Measurements from ENCODE around the gene HIVEP3.

The HIVEP3 gene

DNA sequence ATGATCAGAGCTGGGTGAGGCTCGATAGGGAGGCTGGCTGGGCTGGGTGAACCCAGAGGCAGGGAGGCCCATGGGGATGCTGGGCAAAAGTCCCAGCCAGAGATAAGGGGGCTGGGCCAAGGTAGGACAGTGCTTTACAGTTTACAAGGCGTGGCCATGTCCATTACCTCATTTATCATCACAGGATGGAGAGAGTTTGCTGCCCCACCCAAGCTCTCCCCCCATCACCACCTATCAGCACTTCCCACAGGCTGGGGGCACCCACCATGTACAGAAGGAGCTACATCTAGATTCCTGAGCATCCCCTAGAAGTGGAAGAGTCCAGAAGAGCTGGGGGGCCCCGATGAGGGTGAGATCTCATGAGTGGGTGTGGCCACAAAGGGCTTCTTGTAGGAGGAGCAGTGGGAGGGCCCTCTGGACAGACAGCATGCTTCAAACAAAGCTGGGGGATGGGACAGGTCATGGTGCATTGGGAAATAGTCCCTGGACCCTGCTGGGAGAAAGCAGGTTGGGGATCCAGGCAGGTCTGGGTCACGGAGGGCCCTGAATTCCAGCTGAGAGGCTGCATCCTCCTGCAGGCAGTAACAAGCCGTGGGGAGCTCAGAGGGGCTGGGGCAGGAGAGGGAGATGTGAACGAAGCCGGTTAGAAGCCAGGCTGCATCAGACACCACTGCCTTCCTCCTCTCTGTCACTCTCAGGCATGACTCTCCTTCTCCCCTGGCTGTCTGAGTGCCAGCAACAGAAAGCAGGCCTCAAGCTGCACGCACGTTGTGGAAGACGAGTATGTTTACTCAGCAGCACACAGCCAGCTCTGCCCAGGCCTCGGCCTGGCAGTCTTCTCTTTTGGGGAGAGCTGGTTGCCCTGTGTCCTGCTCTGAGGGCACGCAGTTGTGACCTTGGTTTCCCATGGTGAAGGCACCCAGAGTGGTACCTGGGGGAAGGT is 202.3 kb downstream of the HIVEP3 start:
- in situ Hi-C loops (cut with MboI; ENCODE audit: low sequenced_read_pairs): no loop called here

DNA sequence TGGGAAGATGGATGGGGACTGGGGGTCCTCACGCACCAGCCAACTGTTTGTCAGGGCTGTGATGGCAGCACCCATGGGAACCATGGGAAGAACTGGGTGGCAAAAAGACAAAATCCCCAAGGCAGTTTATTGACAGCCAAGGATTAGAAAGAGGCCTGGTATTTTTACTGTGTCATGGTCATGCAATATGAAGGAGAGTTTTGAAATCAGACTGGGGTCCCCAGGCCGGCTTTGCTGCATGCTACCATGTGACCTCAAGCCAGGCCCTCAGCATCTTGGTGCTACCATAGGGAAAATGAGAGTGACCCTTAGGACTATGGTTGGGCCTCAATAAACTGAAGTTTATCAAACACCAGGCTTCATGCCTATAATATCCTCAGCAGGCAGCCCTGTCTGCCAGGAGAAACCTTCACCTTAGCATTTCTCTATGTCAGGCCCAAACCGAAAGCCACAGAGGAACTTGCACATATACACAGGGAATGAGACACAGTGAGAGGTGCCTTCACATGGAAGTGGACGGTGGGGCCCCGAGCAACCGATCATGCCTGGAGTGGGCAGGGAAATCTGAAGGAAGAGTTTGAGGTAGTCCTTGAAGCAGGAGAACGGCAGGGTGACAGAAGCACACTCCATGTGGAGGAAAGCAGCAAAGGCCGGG is 203.2 kb downstream of the HIVEP3 start:
- in situ Hi-C loops (cut with MboI; ENCODE audit: low sequenced_read_pairs): no loop called here

GRCh38 chr1:41714638-41715389 is 203.9 kb downstream of the HIVEP3 start:
- in situ Hi-C loops (cut with MboI; ENCODE audit: low sequenced_read_pairs): no loop called here

DNA sequence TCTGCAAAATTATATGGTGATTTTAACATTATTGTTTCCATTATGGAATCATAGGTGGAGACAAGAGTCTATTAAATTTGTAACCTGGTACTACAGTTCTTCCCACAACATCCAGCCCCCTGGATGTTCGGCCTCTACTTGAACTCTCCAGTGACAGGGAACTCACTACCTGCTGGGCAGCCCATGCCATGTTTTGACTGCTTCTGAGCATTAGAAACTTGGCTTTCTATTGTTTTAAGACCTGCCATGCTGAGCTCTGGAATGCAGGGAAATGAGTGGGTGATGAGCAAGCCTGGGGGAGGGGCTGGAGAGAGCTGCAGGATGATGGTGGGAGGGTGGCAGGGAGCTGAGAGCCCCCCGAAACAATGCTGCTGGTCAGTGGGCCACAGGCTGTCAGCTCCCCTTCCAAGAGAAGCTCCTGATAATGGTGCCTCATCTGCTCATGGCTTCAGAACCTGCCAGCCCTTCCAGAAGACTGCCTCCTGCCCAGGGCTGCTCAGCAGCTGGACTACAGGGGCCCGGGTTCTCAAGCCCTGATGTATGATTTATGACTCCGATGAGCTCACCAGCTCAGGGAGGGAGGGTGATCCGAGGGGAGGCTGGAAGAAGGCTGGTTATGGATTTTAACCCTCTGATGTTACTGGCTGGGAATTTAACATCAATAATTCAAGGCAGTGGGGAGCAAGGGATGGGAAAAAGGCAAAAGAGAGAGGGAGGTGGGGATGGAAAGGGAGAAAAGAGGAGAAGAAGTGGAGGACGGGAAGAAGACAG is 205.0 kb downstream of the HIVEP3 start:
- in situ Hi-C loops (cut with MboI; ENCODE audit: low sequenced_read_pairs): no loop called here

DNA sequence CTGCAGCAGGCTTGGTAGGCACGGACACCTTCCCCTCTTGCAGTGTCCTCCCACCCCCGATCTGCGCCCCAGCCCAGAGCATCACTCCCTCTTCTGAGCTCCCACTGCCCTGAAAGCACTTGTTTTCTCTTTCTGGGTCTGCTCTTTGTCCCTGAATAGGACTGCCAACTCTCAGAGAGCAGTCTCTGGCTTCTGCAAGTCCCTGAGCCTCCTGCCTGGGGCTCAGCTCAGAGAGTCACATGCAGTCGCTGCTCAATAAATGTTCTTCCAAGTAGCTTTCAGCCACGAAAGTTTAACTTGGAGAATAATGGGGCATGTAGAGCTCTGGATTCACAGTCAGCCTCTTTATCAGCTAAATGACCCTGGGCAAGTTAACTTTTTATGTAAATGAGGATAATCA is 205.6 kb downstream of the HIVEP3 start:
- in situ Hi-C loops (cut with MboI; ENCODE audit: low sequenced_read_pairs): no loop called here

DNA sequence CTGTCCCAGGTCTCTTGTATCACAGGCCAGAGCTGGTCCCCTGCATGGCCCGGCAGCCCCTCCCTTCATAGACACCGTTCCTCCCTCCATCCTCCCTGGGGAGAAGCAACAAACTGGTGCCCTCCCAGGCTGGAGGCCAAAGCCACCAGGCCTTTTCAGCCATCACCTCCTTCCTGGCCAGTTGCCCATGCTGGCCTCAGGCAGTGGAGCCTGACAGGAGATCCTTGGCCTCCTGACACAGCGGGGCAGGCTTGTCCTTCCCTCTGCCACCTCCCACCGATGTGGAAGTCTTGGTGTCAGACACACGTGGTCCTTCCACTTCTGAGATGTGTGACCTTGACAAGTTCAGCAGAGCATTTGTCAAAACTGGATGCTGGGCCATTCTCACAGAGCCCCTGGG is 206.0 kb downstream of the HIVEP3 start:
- in situ Hi-C loops (cut with MboI; ENCODE audit: low sequenced_read_pairs): no loop called here

- in situ Hi-C loops (cut with MboI; ENCODE audit: low sequenced_read_pairs): no loop called here
These were observed 206.6 kb downstream of the HIVEP3 start for GRCh38 chr1:41712081-41712480.

GRCh38 chr1:41711581-41711980 is 207.1 kb downstream of the HIVEP3 start:
- in situ Hi-C loops (cut with MboI; ENCODE audit: low sequenced_read_pairs): no loop called here

DNA sequence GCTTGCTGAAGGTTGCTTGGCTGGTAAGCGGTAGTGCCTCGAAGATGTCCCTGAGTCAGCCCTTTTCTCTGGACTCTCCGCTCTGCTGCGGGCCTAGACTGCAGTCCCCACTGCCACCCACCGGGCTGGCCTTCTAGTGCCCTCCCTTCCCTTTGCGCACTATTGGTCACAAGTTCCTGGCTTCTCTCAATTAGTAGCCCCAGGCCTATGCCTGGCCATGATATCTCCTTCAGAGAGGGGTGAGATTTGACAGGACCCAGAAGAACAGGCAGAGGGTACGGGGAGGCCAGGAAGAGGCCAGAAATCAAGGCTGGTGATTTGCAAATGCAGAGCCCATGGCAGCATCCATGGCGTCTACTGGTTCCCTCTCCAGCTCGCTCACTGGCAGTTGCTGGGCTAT is 207.7 kb downstream of the HIVEP3 start:
- in situ Hi-C loops (cut with MboI; ENCODE audit: low sequenced_read_pairs): no loop called here

DNA sequence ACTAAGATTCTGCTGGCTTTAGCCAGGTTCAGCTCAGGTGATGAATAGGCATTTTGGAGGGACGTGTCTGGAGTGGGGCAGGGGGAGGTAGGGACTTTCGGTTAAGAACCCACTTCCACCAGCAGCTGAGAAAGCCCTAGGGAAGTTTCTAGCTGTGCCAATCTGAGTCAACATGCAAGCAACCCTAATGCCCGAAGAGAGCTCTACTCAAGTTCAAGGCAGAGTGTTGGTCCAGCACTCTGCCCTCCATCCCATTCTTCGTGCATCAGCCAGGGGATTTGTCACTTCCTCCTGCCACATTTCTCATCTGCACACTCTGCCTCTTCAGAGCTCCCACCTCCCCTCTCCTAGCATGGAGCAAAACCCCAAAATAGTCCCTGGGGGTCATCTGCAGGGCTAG is 208.8 kb downstream of the HIVEP3 start:
- in situ Hi-C loops (cut with MboI; ENCODE audit: low sequenced_read_pairs): no loop called here

DNA sequence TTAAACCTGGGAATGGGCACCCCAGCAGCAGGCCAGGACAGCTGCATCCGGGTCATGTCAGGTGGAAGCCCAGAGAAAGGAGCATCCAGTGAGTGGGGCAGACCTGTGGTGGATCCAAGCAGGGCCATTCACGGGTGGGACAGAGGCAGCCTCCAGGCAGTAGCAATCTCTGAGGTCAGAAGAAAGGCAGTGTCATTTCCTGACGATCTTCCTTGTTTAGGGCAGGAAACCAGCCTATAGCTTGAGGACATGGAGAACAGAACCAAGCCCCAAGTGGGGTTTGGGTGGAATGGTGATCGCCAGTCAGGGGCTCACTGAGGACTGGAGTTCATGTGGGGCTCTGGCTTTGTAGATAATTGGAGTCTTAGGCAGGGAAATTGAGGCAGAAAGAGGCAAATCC is 209.4 kb downstream of the HIVEP3 start:
- in situ Hi-C loops (cut with MboI; ENCODE audit: low sequenced_read_pairs): no loop called here

DNA sequence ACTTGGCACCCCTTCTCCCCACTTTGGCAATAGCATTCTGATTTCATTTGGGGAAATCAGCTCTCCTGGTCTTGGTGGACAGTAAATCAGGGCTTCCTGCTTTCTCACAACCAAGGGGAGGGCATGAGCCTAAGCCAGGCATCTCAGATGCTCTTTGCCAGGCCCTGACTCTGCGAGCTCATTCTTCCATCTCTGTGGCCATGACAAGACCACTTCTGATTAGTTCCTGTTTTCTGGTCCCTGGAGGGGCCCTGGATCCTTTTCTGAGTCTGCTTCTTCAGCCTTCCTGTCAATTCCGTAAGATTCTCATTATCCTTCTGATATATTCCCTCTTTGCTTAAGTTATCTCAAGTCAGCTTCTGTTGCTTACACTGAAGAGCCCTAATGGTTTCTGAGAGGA is 210.4 kb downstream of the HIVEP3 start:
- in situ Hi-C loops (cut with MboI; ENCODE audit: low sequenced_read_pairs): no loop called here

DNA sequence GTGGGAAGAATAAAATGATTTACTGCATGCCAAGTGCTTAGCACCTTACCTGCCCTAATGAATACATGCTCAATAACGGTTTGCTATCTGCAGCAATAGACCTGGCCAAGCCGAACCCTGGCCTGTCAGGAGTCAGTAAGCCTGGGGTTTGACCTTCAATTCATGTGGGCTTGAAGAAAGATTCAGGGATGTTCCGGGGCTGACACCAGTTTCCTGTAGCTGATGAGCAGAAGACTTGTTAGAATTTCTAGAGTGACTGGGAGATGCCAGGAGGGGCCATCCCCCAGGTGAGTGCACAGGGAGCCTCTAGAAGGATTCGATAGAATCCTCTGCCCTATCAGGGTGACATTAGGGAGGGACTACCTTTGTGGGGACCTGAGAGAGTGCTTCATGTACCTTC is 210.9 kb downstream of the HIVEP3 start:
- in situ Hi-C loops (cut with MboI; ENCODE audit: low sequenced_read_pairs): no loop called here

- in situ Hi-C loops (cut with MboI; ENCODE audit: low sequenced_read_pairs): no loop called here
These were observed 212.9 kb downstream of the HIVEP3 start for GRCh38 chr1:41705798-41706197.

DNA sequence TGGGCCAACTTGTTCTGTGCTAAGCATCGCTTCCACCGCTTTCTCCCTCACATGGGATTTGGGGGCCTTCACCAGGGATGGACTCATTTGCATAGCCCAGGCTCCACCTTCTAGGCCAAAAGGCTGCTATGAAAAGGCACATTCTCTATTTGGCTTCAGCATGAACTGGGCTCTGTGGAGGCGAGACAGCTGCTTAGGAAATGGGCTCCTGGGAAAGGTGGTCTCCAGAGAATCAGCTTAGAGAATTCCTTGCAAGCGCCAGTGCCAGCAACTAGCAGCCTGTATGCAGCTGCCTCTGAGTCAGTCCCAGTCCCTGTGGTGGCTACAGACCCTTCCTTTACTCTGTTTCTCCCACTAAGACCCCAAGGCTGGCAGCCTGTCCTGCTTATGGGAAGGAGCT is 214.5 kb downstream of the HIVEP3 start:
- in situ Hi-C loops (cut with MboI; ENCODE audit: low sequenced_read_pairs): no loop called here

GRCh38 chr1:41702771-41703170 is 216.0 kb downstream of the HIVEP3 start:
- in situ Hi-C loops (cut with MboI; ENCODE audit: low sequenced_read_pairs): no loop called here

DNA sequence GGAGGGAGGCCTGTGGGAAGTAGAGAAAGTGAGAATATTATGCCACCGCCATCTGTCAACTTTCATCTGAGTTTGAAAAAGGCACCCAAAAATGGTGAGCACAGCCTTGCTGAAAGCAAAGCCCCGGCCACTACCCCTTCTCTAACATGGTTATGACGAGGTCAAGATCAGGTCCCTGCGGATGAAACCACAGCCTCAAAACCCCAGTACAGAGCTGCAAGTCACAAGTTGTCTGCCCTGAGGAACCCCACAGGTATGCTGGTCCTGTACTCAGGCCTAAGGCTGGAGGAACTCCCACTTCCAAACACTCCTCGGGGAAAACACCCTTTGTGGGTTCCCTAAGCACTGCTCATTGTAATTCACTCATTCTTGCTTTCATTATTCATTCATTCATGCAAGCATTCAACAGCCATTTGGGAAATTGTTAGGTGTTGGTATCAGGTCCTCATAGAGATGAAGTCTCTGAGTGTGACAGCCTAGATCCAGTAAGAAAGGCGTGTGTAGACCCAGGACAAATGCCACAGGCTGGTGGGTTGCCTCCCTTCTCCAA is 217.7 kb downstream of the HIVEP3 start:
- in situ Hi-C loops (cut with MboI; ENCODE audit: low sequenced_read_pairs): no loop called here

DNA sequence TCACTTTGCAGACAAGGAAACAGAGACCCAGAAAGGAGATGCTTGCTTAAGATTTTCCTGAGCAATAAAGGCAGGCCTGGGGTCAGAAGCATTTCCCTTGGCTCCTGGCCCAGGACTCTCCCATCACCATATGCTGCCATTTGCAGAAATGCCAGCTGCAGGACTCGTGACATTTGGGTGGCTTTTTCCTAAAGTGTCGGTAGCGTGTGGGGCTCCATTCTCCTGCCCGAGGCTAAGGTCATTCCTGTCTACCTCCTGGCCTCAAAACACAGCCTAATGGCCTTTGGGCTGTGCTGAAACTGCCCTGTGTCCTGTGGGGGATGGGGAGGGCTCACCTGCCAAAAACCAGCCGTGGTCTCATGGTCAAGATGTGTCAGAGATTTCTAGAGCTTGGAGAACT is 218.1 kb downstream of the HIVEP3 start:
- in situ Hi-C loops (cut with MboI; ENCODE audit: low sequenced_read_pairs): no loop called here

DNA sequence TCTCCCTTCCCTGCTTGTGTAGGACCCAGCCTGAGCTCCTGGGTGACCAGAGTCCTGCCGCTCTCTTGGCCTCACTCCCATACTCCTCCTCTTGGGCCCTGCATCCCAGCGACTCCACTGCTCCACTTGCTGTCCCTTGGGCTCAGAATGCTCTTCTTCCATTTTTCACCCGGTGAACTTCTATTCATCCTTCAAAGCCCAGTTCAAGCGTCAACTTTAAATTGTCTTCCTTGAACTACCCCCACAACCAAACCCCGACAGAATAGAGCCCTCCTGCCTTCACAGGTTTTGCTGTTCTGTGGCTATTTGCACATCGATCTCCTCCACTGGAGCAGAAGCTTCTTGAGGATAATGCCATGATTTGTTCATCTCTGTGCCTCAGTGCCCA is 218.9 kb downstream of the HIVEP3 start:
- in situ Hi-C loops (cut with MboI; ENCODE audit: low sequenced_read_pairs): no loop called here

Data from HL-60/S4 (cell line).